Thoracic aorta (tissue), 2 donors: ENCODE data around the gene SZT2. TPM values are rescaled to one million over a fixed set of nuclear protein-coding genes. Genes with fewer than 3 reads are reported as not detected.
"Not testable (repeated sequence)": the region's sequence is repeated elsewhere in the genome, so short reads cannot be mapped to it uniquely, and the experiment has no call there.

Experiments used
- ATAC-seq: fragments of 150-250 bp; one replicate; pipeline ENCODE4 v1.8.0; 2017; ENCODE audit warnings: low read depth; ENCODE audit not compliant: insufficient number of reproducible peaks, low FRiP score
- DNase-seq: peaks from one replicate; pipeline ENCODE4 v3.0.0-alpha.2; 2020; ENCODE audit warnings: low spot score
- H3K27ac ChIP-seq, 2 donors: fragments of 200-600 bp; sonication (generic); 1 replicate in 1 of 2; 2 replicates in 1 of 2; pipeline ENCODE4 v1.5.1; 2016; ENCODE audit warnings: mild to moderate bottlenecking in 2 of 2, moderate library complexity in 2 of 2
- H3K27me3 ChIP-seq: fragments of 200-600 bp; sonication (generic); replicated peaks from 2 replicates; pipeline ENCODE4 v1.6.0; 2016; ENCODE audit warnings: mild to moderate bottlenecking; ENCODE audit not compliant: insufficient read depth
- H3K36me3 ChIP-seq: fragments of 200-600 bp; sonication (generic); one replicate; pipeline ENCODE4 v1.5.1; 2016
- H3K4me1 ChIP-seq, 2 donors: fragments of 200-600 bp; sonication (generic); 1 replicate in 1 of 2; 2 replicates in 1 of 2; pipeline versions ENCODE4 v1.5.1 to v1.6.0; 2016; ENCODE audit warnings: low read depth in 2 of 2, mild to moderate bottlenecking in 1 of 2; ENCODE audit not compliant: control insufficient read depth in 1 of 2
- H3K4me3 ChIP-seq: fragments of 200-600 bp; sonication (generic); 2 replicates; pipeline ENCODE4 v1.5.1; 2016; ENCODE audit warnings: mild to moderate bottlenecking
- H3K9me3 ChIP-seq: fragments of 200-600 bp; sonication (generic); 2 replicates; pipeline ENCODE4 v1.5.1; 2016
- total RNA-seq, 2 donors: library from RNA; depleted of rRNA; stranded (reverse); fragments of >200 nt; gene quantifications; one replicate each; pipeline versions ENCODE4 v1.1.0 to v1.2.3, GENCODE V29; 2016
- TF ChIP-seq, protein P1 (sequence below): fragments of 200-600 bp; sonication (generic); IDR thresholded peaks from one replicate; pipeline ENCODE4 v1.5.1; 2019; ENCODE audit warnings: antibody characterized with exemption

SZT2 gene
- total RNA-seq, 2 donors from 2014 or later = 50.0 to 65.3 TPM

DNA sequence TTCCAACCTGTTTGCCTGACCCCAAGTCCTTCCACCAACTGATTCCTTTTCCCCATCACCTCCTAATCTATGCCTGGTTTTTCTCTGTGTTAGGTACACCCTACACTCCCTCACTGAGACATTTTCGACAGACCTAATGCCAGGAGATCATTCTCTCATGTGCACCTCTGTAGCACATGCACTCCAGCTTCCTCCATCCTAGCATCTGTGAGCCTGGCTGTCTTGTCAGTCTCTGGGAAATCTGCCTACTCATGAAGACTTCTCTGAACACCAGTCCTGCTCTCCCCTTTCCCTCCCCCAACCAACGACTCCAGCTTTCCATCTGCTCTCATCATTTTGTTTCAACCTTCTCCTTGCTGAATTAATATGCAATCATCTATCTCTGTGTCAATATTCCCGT lies 1.1 kb upstream of the SZT2 start:
- H3K4me3 ChIP-seq = peak overlapping the region; percentile 85
- TF ChIP-seq, protein P1, sequence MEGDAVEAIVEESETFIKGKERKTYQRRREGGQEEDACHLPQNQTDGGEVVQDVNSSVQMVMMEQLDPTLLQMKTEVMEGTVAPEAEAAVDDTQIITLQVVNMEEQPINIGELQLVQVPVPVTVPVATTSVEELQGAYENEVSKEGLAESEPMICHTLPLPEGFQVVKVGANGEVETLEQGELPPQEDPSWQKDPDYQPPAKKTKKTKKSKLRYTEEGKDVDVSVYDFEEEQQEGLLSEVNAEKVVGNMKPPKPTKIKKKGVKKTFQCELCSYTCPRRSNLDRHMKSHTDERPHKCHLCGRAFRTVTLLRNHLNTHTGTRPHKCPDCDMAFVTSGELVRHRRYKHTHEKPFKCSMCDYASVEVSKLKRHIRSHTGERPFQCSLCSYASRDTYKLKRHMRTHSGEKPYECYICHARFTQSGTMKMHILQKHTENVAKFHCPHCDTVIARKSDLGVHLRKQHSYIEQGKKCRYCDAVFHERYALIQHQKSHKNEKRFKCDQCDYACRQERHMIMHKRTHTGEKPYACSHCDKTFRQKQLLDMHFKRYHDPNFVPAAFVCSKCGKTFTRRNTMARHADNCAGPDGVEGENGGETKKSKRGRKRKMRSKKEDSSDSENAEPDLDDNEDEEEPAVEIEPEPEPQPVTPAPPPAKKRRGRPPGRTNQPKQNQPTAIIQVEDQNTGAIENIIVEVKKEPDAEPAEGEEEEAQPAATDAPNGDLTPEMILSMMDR = no peak
- no peak overlapping the region for H3K27ac ChIP-seq

DNA sequence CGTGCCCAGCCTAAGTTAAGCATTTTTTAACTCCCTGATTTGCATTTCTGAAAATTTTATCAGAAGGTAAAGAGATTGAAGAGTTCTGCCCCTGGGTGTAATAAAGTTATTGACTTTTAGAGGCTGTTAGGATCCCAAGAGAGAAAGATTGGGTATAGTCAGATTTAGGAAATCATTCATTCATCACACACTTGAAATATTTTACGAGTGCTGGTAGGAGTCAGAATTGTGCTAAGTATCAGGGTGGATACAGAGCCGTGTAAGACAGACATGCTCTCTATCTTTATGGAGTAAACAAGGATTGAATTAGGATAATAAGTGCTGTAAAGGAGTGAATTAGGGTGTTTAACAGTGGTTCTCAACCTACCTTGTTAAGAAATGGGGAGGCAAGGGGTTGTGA lies 3.0 kb downstream of the SZT2 start:
- H3K9me3 ChIP-seq = no peaks in the 10 kb centered on the region
- ATAC-seq = no peak
- TF ChIP-seq, protein P1 = no peak
- H3K4me1 ChIP-seq = peaks cover 12 to 25% of the 10 kb centered on the region in 2 donors
- H3K27me3 ChIP-seq = no peaks in the 10 kb centered on the region
- H3K36me3 ChIP-seq = no peaks in the 10 kb centered on the region
- H3K27ac ChIP-seq = no peak overlapping the region
- DNase-seq = no peak
- H3K4me3 ChIP-seq = no peak overlapping the region

More for the DNA sequence above, 1.1 kb upstream of the SZT2 start:
- ATAC-seq = no peak
- Histone ChIP-seq H3K9me3 (no peaks in the 10 kb centered on the region), H3K4me1 (peaks cover 12 to 33% of the 10 kb centered on the region in 2 donors), H3K36me3 (peaks cover 35% of the 10 kb centered on the region), H3K27me3 (no peaks in the 10 kb centered on the region)
- DNase-seq = no peak

DNA sequence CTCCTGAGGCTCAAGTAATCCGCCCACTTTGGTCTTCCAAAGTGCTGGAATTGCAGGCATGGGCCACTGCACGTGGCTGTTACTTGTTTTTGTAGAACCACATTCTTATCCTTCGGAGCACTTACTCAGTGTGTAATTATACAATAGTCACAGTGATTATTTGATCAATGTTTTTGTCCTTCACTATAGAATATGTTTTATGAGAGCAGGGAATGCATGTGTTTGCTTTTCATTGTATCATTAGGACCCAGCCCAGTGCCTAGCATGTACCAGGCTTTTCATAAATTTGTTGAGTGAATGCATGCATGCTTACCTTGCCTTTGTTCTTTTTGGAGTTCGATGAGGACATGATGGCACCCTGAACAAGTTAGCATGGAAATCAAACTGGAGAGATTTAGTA lies 5.8 kb downstream of the SZT2 start:
- DNase-seq (no peak), ATAC-seq (no peak)
- Histone ChIP-seq H3K36me3 (no peaks in the 10 kb centered on the region), H3K27me3 (no peaks in the 10 kb centered on the region), H3K4me1 (peaks cover 5 to 9% of the 10 kb centered on the region in 2 donors), H3K9me3 (no peaks in the 10 kb centered on the region), H3K27ac (no peak overlapping the region), H3K4me3 (no peak overlapping the region)
- TF ChIP-seq, protein P1 = no peak

DNA sequence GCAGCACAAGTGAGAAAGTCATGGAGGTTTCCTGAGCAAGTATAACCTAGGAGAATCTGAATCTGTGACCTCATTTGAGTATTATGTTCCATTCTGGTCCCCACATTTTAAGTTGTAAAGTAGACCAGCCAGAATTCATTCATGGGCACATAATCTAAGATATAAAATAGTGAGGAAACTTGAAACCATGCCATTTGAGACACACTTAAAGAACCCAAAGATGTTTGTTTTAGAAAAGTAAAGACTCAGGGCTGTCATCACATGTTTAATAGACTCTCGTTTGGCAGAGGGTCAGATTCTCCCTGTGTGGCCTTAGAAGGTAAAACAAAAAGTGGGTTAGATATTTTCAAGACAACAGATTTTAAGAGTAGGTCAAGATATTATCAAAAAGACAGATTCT lies 6.4 kb downstream of the SZT2 start:
- Histone ChIP-seq H3K4me3 (no peak overlapping the region), H3K4me1 (peaks cover under 1 to 4% of the 10 kb centered on the region in 2 donors), H3K27me3 (no peaks in the 10 kb centered on the region), H3K36me3 (no peaks in the 10 kb centered on the region), H3K9me3 (no peaks in the 10 kb centered on the region), H3K27ac (no peak overlapping the region)
- TF ChIP-seq, protein P1 = no peak
- DNase-seq (no peak), ATAC-seq (no peak)

DNA sequence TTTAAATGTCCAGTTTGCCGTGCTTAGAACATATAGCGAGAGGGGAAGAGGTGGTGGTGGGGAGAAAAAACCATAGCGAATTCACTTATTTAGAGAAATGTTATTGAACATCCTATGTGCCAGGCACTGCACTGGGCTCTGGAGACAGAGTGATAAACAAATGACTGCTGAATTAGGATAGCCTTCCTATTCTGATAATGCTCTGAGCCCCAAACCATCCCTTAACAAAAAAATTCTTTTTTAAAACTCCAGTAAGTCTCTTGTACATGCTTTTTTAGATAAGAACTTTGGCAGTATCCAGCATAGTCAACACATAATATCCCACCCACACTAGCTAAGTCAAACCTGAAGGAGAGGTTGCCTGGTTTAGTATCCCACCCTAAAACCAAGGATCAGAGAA lies 8.5 kb downstream of the SZT2 start:
- Histone ChIP-seq H3K9me3 (no peaks in the 10 kb centered on the region), H3K27ac (no peak overlapping the region), H3K36me3 (no peaks in the 10 kb centered on the region), H3K4me1 (no peaks in the 10 kb centered on the region), H3K4me3 (no peak overlapping the region), H3K27me3 (no peaks in the 10 kb centered on the region)
- TF ChIP-seq, protein P1 = no peak
- no peak for DNase-seq
- no peak for ATAC-seq

DNA sequence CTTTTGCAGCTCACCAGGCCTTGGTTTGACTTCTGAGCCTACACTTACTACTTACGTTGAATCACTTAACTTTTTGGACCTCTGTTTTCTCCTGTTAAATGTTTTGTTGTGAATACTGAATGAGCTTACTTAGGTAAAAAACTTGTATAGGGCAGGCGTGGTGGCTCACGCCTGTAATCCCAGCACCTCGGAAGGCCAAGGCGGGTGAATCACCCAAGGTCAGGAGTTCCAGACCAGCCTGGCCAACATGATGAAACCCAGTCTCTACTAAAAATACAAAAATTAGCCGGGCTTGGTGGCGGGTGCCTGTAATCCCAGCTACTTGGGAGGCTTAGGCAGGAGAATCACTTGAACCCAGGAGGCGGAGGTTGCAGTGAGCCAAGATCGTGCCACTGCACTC lies 10.7 kb downstream of the SZT2 start:
- not testable (repeated sequence) for H3K27ac ChIP-seq, H3K27me3 ChIP-seq, H3K9me3 ChIP-seq, DNase-seq, H3K4me3 ChIP-seq, ATAC-seq, H3K4me1 ChIP-seq
- H3K36me3 ChIP-seq = peaks cover 19% of the 10 kb centered on the region
